Osteoblast (primary cell): Measurements from ENCODE around the gene EML1. TPM values are rescaled to one million over a fixed set of nuclear protein-coding genes. Genes with fewer than 3 reads are reported as not detected.

ENCODE experiments used
- DNase-seq: peaks from one replicate; pipeline ENCODE4 v3.0.0; 2011; ENCODE audit warnings: low spot score, mixed read lengths; ENCODE audit not compliant: insufficient read length; ENCODE audit errors: missing footprints
- H2AFZ ChIP-seq: 2 replicates; pipeline ENCODE4 v1.6.0; 2011; ENCODE audit warnings: mild to moderate bottlenecking, low read length
- H3K27ac ChIP-seq: 2 replicates; pipeline ENCODE4 v1.5.1; 2011; ENCODE audit warnings: mild to moderate bottlenecking, low read depth, low read length, moderate library complexity
- H3K27me3 ChIP-seq: 2 replicates; pipeline ENCODE4 v1.6.0; 2012; ENCODE audit warnings: mild to moderate bottlenecking, control low read depth, inconsistent platforms, low read length, moderate library complexity; ENCODE audit not compliant: insufficient read depth
- H3K36me3 ChIP-seq: 2 replicates; pipeline ENCODE4 v1.5.1; 2011; ENCODE audit warnings: mild to moderate bottlenecking, low read length, control low read depth, moderate library complexity; ENCODE audit not compliant: insufficient read depth
- H3K4me1 ChIP-seq: 2 replicates; pipeline ENCODE4 v1.5.1; 2011; ENCODE audit warnings: mild to moderate bottlenecking, low read length, control low read depth, moderate library complexity; ENCODE audit not compliant: insufficient read depth
- H3K4me2 ChIP-seq: 2 replicates; pipeline ENCODE4 v1.6.0; 2011; ENCODE audit warnings: mild to moderate bottlenecking, low read length; ENCODE audit not compliant: insufficient read depth
- H3K4me3 ChIP-seq: fragments of 200-600 bp; sonication (generic); 3 replicates; pipeline ENCODE4 v1.5.1; 2012; ENCODE audit warnings: mild to moderate bottlenecking, low read length, inconsistent platforms; ENCODE audit not compliant: insufficient read depth
- H3K79me2 ChIP-seq: 2 replicates; pipeline ENCODE4 v1.6.0; 2012; ENCODE audit warnings: mild to moderate bottlenecking, low read length, control low read depth, inconsistent platforms; ENCODE audit not compliant: insufficient read depth
- H3K9me3 ChIP-seq: 2 replicates; pipeline ENCODE4 v1.5.1; 2011; ENCODE audit warnings: low read depth, low read length, control low read depth
- H4K20me1 ChIP-seq: 2 replicates; pipeline ENCODE4 v1.6.0; 2012; ENCODE audit warnings: mild to moderate bottlenecking, low read length, control low read depth; ENCODE audit not compliant: insufficient read depth
- CTCF ChIP-seq: IDR thresholded peaks from 2 replicates; pipeline ENCODE4 v1.5.1; 2011; ENCODE audit warnings: mild to moderate bottlenecking, low read depth, low read length, moderate library complexity; ENCODE audit errors: extremely low read depth
- total RNA-seq: library from RNA; depleted of rRNA; stranded (reverse); fragments of >200 nt; gene quantifications from 2 replicates; pipeline ENCODE4 v1.2.3, GENCODE V29; 2012

Gene EML1
- total RNA-seq, 1 donor: 46.7 TPM

- no peak for TF ChIP-seq CTCF
- Histone ChIP-seq H3K9me3 (no peaks in the 10 kb centered on the region), H3K79me2 (no peaks in the 10 kb centered on the region), H3K4me3 (no peak overlapping the region), H3K36me3 (no peaks in the 10 kb centered on the region), H3K27ac (no peak overlapping the region), H4K20me1 (no peaks in the 10 kb centered on the region), H2AFZ (no peak overlapping the region), H3K4me1 (peaks cover 7% of the 10 kb centered on the region), H3K27me3 (peaks cover 21% of the 10 kb centered on the region), H3K4me2 (no peak overlapping the region)
- no peak for DNase-seq
Measured at GRCh38 chr14:99950181-99950580, 157.0 kb downstream of the EML1 start.

GRCh38 chr14:99951085-99951484 lies 157.9 kb downstream of the EML1 start:
- Histone ChIP-seq H3K36me3 (no peaks in the 10 kb centered on the region), H3K4me1 (peaks cover 7% of the 10 kb centered on the region), H4K20me1 (no peaks in the 10 kb centered on the region), H3K9me3 (no peaks in the 10 kb centered on the region), H3K79me2 (no peaks in the 10 kb centered on the region), H3K4me2 (no peak overlapping the region), H2AFZ (no peak overlapping the region), H3K4me3 (no peak overlapping the region), H3K27me3 (peaks cover 21% of the 10 kb centered on the region), H3K27ac (no peak overlapping the region)
- no peak for TF ChIP-seq CTCF
- no peak for DNase-seq

GRCh38 chr14:99952039-99952438 lies 158.8 kb downstream of the EML1 start:
- H3K27me3 ChIP-seq: peaks cover 21% of the 10 kb centered on the region
- H3K79me2 ChIP-seq: no peaks in the 10 kb centered on the region
- no peak overlapping the region for H2AFZ ChIP-seq
- H3K4me2 ChIP-seq: no peak overlapping the region
- no peak for TF ChIP-seq CTCF
- no peaks in the 10 kb centered on the region for H3K36me3 ChIP-seq
- no peak for DNase-seq
- no peak overlapping the region for H3K4me3 ChIP-seq
- no peak overlapping the region for H3K27ac ChIP-seq
- no peaks in the 10 kb centered on the region for H4K20me1 ChIP-seq
- H3K9me3 ChIP-seq: no peaks in the 10 kb centered on the region
- H3K4me1 ChIP-seq: peaks cover 7% of the 10 kb centered on the region

- Histone ChIP-seq H3K79me2 (no peaks in the 10 kb centered on the region), H4K20me1 (no peaks in the 10 kb centered on the region), H2AFZ (no peak overlapping the region), H3K4me2 (no peak overlapping the region), H3K4me1 (peaks cover 7% of the 10 kb centered on the region), H3K36me3 (no peaks in the 10 kb centered on the region), H3K9me3 (no peaks in the 10 kb centered on the region), H3K27ac (no peak overlapping the region), H3K4me3 (no peak overlapping the region), H3K27me3 (peaks cover 21% of the 10 kb centered on the region)
- no peak for DNase-seq
- no peak for TF ChIP-seq CTCF
Measured at GRCh38 chr14:99952453-99952852, 159.2 kb downstream of the EML1 start.
